GM18867 (cell line): Measurements from ENCODE around the gene CBFA2T3.

Experiments used
- ATAC-seq: cut with Tn5 transposase; IDR thresholded peaks from one replicate; pipeline ENCODE4 v1.9.1; 2021; ENCODE audit warnings: mild to moderate bottlenecking, moderate library complexity; ENCODE audit not compliant: unreplicated experiment

CBFA2T3 gene

GRCh38 chr16:88964636-88965035 is 12.4 kb downstream of the CBFA2T3 start:
- no peak for ATAC-seq

- no peak for ATAC-seq
Measured at GRCh38 chr16:88963583-88963982, 13.4 kb downstream of the CBFA2T3 start.

DNA sequence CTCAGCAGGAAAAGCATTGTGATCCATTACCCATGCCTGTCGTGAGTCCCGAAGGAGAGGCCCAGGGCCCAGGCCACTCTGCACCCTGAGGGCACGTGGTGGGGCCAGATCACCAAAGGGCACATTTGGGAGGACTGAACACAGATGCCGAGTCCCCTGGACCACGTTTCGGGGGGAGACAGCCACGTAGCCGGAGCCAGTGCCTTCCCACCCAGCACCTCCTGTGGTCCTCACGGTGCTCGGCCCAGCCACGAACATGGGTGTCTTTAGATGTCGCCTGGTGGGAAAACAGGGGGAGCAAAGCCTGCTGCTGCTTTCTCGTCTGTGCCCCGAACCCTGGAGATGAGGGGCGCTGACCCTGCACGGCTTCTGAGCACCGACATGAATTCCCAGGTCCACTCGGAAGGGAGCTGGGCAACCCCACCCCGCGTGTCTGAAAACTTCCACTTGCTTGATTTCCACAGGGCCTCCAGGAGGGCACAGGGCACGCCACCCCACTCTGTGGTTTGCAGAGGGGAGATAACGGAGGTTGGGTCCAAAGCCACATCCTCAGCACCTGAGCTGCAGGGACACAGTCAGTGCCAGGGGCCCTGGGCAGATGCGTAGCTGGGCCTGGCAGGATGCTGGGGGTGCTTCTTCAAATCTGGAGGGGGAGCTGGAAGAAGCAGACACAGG is 14.4 kb downstream of the CBFA2T3 start:
- ATAC-seq = no peak

DNA sequence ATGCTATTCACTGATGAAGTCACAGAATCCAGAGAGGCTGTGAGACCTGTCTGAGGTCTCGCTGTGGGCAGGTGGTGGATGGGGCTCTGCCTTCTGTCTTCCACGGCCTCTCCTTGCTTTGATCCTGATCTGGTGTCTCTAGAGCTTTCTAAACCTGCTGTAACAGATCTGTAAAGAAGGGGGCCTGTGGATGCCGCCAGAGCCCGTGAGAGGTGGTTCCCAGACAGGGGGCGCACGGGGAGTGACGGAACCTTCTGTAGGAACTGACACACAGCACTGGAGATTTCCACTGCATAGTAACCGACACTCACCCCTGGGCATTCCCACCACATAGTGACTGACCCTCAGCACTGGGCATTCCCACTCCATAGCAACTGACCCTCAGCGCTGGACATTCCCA is 16.0 kb downstream of the CBFA2T3 start:
- no peak for ATAC-seq

GRCh38 chr16:88960516-88960915 is 16.5 kb downstream of the CBFA2T3 start:
- ATAC-seq = no peak

GRCh38 chr16:88959022-88959421 is 18.0 kb downstream of the CBFA2T3 start:
- no peak for ATAC-seq

GRCh38 chr16:88957887-88958577 is 19.0 kb downstream of the CBFA2T3 start:
- ATAC-seq = no peak

DNA sequence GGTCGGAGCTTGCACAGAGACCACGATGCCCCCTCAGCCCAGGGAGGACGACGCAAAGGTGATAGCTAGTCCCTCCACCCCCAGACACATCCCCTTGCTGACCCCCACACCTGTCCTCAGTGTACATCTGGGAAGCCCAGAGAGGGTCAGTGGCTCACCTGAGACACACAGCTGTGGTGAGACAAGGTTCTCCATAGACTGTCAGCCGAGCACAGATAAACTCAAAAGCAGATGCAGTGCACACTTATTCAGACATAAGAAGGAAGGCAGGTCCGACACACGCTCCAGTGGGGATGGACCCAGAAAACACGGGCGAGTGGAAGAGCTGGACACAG is 19.6 kb downstream of the CBFA2T3 start:
- ATAC-seq = no peak

DNA sequence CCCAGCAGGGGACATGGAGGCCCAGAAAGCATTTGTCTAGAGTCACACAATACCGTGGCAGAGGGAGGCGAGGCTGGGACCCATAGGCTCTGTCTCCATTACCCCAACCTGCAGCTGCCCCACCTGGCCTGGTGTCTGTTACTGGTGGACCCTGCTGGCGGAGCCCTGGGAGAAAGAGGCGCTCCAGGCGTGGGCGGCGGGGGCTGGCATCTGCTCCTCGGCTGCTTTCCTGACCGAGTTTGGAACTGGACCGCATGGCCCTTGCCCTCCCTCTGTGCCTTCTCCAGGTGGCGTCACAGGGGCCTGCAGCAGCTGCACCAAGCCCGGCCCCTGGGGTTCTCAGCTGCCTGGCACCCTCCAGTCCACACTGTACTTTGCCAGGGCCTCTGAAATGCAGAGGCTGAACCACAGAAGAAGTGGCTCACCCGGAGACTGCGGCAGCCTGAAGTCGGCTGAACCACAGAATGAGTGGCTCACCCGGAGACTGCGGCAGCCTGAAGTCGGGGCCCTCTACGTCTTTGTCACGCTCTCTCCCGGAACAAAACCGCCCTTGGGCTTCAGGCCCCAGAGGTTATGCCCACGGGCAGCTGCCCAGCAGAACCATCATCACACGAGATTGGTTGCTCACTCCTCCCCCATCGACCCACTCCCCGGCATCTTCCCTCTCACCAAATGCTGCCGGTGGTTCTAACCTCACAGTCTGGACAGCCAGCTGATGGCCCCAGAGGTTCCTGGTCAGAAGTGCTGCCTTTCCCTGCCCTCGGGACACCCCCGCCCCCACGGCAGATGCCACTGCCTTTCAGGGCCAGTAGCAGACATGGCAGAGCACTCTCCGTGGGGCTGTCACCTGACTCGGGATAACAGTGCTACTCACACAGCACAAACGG is 20.2 kb downstream of the CBFA2T3 start:
- ATAC-seq = no peak

GRCh38 chr16:88955906-88956305 is 21.1 kb downstream of the CBFA2T3 start:
- ATAC-seq = no peak

DNA sequence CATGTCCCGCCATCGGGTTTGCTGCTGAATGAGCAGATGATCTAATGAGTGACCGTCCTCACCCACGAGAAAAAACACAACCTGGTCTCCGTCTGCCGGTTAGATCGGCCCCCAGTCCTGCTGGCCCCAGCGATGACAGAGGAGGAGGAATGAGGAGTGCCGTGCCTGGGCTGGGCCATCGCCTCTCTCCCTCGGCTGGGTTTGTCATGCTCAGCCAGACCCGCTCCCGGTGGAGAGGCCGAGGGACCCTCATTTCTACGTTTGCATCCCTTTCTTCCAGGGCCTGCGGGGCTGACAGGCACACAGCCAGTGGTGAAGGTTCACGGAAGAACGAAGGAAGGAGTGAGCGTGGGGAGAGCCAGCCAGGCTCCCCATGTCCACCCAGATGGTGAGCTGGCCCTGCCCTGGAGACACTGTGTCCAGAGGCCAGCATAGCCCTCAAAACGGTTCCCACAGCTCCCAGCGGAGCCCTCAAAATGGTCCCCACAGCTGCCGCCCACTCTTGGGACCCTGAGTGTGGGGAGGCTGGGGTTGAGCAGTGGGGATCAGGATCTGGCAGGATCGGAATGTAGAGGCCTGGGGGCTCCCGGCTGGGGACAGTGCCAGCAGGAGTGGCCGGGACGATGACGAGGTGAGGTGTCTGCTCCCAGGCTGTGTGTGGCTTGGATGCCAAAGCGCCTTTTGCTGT is 23.9 kb downstream of the CBFA2T3 start:
- ATAC-seq = no peak

- no peak for ATAC-seq
Measured at GRCh38 chr16:88951989-88952388, 25.0 kb downstream of the CBFA2T3 start.

DNA sequence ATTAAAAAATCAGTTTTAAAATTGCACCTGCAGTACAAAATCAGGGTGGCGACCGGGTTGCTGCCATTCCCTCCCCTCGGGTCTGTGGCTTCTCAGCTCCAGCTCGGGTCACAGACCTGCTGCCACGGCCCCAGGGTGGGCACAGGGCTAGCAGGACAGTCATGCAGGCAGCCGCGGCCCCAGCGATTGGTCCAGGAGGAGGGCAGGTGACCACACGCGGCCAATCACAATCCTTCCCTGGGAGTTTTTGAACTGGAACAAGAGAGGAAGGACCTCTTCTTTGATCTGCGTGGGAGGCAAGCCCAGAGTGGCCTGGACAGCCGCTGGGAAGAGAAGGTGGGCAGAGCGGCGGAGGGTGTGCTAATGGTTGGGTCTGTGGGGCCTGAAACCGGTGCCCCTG is 25.5 kb downstream of the CBFA2T3 start:
- no peak for ATAC-seq

DNA sequence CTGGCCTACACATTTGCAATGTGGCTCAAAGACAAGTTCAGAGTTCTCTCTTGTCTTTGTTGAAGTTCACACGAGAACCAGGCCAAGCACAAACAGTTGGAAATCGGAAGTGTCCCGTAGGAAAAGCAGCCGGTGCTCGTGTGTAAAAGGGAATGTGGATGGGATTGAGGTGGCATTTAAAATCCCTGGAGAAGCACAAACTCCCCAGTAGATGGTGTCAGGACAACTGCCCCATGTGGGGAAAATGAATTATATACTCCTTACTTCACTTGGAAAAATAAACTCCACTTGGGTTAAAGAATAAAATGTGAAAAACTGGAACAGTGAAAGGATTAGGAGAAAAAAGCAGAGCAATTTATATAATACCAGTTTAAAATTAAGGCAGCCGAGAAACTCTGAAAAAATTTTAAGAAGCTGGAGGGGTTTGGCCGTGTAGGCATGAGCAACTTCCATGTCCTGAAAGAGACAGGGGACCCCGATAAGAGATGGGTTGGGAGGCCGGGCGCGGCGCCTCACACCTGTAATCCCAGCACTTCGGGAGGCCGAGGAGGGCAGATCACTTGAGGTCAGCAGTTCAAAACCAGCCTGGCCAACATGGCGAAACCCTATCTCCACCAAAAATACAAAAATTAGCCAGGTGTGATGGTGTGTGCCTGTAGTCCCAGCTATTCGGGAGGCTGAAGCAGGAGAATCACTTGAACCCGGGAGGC is 28.1 kb downstream of the CBFA2T3 start:
- ATAC-seq = no peak

DNA sequence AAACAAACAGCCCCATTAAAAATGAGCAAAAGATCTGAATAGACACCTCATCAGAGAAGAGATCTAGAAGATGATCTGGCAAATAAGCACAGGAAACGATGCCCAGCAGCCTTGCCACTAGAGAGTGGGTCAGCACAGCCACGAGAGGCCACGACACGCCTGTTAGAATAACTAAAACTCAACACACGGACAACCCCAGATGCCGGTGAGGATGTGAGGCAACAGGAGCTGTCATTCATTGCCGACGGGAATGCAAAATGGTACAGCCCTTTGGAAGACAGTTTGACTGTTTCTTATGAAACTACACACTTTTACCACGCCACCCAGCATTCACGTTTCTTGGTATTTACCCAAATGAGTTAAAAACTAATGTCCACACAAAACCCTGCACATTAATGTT is 31.5 kb downstream of the CBFA2T3 start:
- no peak for ATAC-seq

GRCh38 chr16:88943741-88944140 is 33.3 kb downstream of the CBFA2T3 start:
- ATAC-seq = no peak

- ATAC-seq = no peak
Measured at GRCh38 chr16:88943131-88943664, 33.8 kb downstream of the CBFA2T3 start.

DNA sequence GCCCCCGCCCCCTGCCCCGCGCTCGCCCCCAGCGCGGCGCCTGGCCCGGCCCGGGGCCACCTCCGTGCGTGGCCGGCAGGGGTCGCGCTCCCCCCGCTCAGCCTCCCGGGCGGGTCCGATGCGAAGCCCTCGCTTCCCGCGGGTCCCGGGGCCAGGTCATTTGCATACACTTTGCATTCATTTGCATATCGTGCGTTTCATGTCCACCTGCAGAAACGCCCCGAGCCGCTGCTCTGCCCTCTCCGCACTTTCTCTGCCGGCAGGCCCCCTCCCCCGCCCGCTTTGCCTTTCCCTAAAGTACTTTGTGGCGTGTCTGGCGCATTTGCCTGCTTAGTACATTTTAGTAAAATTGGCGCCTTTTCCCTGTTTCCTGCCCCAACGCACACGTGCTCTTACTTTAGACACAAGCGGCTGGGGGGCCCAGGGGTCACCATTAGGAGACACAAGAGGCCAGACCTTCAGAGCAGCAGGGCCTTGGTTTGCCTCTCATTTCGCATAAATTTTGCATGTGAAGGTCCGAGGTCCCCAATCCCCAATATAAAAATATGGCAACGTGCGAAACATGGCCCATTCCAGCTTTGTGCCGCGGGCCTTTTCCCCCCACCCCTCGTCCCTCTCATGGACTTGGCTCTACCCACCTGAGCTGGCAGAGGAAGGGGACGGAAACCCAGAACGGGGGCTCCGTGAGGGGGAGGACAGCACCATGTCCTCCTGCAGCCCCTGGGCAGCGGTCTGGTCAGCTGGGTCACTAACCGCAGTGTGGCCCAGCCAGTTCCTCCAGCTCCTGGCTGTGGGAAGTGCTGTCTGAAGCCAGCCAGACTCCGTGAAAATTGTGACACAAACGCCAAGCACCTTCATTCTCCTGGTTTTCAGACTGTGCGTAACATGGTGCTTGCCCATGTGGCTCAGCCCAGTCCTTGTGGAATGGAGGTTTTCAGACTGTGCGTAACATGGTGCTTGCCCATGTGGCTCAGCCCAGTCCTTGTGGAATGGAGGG is 34.8 kb downstream of the CBFA2T3 start:
- peak; percentile 56 for ATAC-seq
